ENCODE results near the gene ZSWIM6. TPM values are rescaled to one million over a fixed set of nuclear protein-coding genes. Genes with fewer than 3 reads are reported as not detected.

ZSWIM6 gene
- total and polyA plus RNA-seq, 4 donors = 5.9 to 21.6 (median 13.3) TPM

DNA sequence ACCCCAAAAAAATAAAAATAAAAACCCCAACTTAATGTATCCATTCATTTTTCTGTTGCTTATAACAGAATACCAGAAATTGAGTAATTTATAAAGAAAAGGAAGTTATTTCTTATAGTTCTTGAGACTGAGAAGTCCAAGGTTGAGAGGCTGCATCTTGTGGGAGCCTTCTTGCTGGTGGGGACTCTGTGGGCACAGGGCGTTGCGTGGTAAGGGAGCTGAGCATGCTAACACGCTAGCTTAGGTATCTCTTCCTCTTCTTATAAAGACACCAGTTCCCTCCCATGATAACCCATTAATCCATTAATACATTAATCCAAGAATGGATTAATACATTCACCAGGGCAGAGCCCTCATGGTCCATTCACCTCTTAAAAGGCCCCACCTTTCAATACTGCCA is 150.9 kb downstream of the ZSWIM6 start:
- Histone ChIP-seq H3K4me3 (no peak overlapping the region), H3K27ac (ENCODE audit: low read depth in 1 of 2, low read length in 1 of 2) (no peak overlapping the region), H3K9ac (ENCODE audit: insufficient read depth in 1 of 2, low read length in 2 of 2) (no peak overlapping the region), H3K36me3 (ENCODE audit: control insufficient read depth in 4 of 4, insufficient read depth in 4 of 4, low read length in 4 of 4) (peaks cover 0 to 9% (median 4%) of the 10 kb centered on the region in 4 donors), H3K27me3 (ENCODE audit: control insufficient read depth in 3 of 3, insufficient read depth in 3 of 3, low read length in 2 of 3) (no peaks in the 10 kb centered on the region), H3K9me3 (ENCODE audit: control insufficient read depth in 4 of 4, insufficient read depth in 3 of 4, low read length in 3 of 4) (no peaks in the 10 kb centered on the region), H3K4me1 (ENCODE audit: control insufficient read depth in 5 of 5, insufficient read depth in 5 of 5, low read length in 5 of 5) (peaks cover 0 to 3% (median 0%) of the 10 kb centered on the region in 5 donors)
- 88 to 90% methylated on average over 3 of the region's 3 CpGs for WGBS, 2 donors
- ATAC-seq (ENCODE audit: insufficient read depth, low FRiP score) (no peak), DNase-seq (no peak)
- TF ChIP-seq, protein P1, sequence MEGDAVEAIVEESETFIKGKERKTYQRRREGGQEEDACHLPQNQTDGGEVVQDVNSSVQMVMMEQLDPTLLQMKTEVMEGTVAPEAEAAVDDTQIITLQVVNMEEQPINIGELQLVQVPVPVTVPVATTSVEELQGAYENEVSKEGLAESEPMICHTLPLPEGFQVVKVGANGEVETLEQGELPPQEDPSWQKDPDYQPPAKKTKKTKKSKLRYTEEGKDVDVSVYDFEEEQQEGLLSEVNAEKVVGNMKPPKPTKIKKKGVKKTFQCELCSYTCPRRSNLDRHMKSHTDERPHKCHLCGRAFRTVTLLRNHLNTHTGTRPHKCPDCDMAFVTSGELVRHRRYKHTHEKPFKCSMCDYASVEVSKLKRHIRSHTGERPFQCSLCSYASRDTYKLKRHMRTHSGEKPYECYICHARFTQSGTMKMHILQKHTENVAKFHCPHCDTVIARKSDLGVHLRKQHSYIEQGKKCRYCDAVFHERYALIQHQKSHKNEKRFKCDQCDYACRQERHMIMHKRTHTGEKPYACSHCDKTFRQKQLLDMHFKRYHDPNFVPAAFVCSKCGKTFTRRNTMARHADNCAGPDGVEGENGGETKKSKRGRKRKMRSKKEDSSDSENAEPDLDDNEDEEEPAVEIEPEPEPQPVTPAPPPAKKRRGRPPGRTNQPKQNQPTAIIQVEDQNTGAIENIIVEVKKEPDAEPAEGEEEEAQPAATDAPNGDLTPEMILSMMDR (IDR thresholded peaks at IDR 0.05; ENCODE audit: control extremely low read depth, extremely low read depth) = no peak

DNA sequence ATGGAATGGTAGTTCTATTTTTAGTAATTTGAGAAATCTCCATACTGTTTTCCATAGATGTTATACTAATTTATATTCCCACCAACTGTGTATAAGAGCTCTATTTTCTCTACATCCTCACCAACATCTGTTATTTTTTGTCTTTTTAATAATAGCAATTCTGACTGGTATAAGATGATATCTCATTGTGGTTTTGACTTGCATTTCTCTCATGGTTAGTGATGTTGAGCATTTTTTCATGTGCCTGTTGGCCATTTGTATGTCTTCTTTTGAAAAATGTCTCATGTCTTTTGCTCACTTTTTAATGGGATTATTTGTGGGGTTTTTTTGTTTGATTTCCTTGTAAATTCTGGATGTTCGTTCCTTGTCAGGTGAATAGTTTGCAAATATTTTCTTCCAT is 154.4 kb downstream of the ZSWIM6 start:
- no peak for ATAC-seq (ENCODE audit: insufficient read depth, low FRiP score)

DNA sequence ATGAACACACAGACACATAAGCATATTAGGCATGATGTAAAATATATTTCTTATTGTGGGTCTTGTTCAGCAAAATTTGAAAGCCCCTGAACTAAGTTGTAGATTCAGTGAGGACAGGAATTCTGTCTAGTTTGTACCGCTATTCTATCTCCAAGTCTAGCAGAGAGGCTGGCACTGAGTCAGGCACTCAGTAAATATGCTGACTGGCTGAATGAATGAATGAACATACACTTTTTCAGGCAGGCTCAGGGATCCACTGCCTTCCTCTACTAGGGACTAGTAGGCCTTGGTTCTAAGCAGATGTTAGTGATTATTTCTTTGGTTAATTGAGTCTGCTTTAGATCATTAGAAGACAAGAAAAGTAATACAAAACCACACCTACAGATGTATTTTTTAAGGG is 157.5 kb downstream of the ZSWIM6 start:
- DNase-seq (no peak), ATAC-seq (ENCODE audit: insufficient read depth, low FRiP score) (no peak)
- Histone ChIP-seq H3K9me3 (ENCODE audit: control insufficient read depth in 4 of 4, insufficient read depth in 3 of 4, low read length in 3 of 4) (no peaks in the 10 kb centered on the region), H3K36me3 (ENCODE audit: control insufficient read depth in 4 of 4, insufficient read depth in 4 of 4, low read length in 4 of 4) (peaks cover 0 to 7% (median 3%) of the 10 kb centered on the region in 4 donors), H3K4me3 (no peak overlapping the region), H3K4me1 (ENCODE audit: control insufficient read depth in 5 of 5, insufficient read depth in 5 of 5, low read length in 5 of 5) (peaks cover 0 to 2% (median 0%) of the 10 kb centered on the region in 5 donors), H3K9ac (ENCODE audit: insufficient read depth in 1 of 2, low read length in 2 of 2) (no peak overlapping the region), H3K27ac (ENCODE audit: low read depth in 1 of 2, low read length in 1 of 2) (no peak overlapping the region), H3K27me3 (ENCODE audit: control insufficient read depth in 3 of 3, insufficient read depth in 3 of 3, low read length in 2 of 3) (no peaks in the 10 kb centered on the region)
- 94 to 96% methylated on average over 1 of the region's 1 CpG for WGBS, 2 donors
- TF ChIP-seq, protein P1 (IDR thresholded peaks at IDR 0.05; ENCODE audit: control extremely low read depth, extremely low read depth) = no peak

More for the DNA sequence above, 154.4 kb downstream of the ZSWIM6 start:
- DNase-seq = no peak
- Histone ChIP-seq H3K9ac (ENCODE audit: insufficient read depth in 1 of 2, low read length in 2 of 2) (no peak overlapping the region), H3K4me3 (no peak overlapping the region), H3K4me1 (ENCODE audit: control insufficient read depth in 5 of 5, insufficient read depth in 5 of 5, low read length in 5 of 5) (no peaks in the 10 kb centered on the region), H3K9me3 (ENCODE audit: control insufficient read depth in 4 of 4, insufficient read depth in 3 of 4, low read length in 3 of 4) (no peaks in the 10 kb centered on the region), H3K27me3 (ENCODE audit: control insufficient read depth in 3 of 3, insufficient read depth in 3 of 3, low read length in 2 of 3) (no peaks in the 10 kb centered on the region), H3K36me3 (ENCODE audit: control insufficient read depth in 4 of 4, insufficient read depth in 4 of 4, low read length in 4 of 4) (peaks cover 0 to 6% (median 3%) of the 10 kb centered on the region in 4 donors), H3K27ac (ENCODE audit: low read depth in 1 of 2, low read length in 1 of 2) (no peak overlapping the region)
- WGBS, 2 donors = 97% methylated on average over 1 of the region's 1 CpG
- TF ChIP-seq, protein P1 (IDR thresholded peaks at IDR 0.05; ENCODE audit: control extremely low read depth, extremely low read depth) = no peak

DNA sequence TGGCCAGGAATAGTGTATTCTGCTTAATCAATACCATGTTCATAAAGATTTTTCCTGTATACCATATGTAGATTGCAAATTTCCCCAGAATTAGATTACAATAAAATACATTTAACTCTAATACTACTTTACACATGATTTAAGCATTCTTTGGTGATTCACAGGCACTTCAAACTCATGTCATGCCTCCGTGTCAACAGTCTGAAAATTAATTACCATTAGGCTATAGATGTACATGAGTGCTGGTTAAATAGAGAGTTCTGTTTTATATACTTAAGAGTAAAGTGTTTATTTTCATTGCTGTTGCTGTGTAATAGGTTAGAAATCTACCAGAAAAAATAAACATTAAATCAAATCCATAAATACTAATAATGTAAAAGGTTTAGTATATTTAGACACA is 159.8 kb downstream of the ZSWIM6 start:
- 74 to 84% methylated on average over 1 of the region's 1 CpG for WGBS, 2 donors
- Histone ChIP-seq H3K27ac (ENCODE audit: low read depth in 1 of 2, low read length in 1 of 2) (no peak overlapping the region), H3K4me3 (no peak overlapping the region), H3K9me3 (ENCODE audit: control insufficient read depth in 4 of 4, insufficient read depth in 3 of 4, low read length in 3 of 4) (no peaks in the 10 kb centered on the region), H3K9ac (ENCODE audit: insufficient read depth in 1 of 2, low read length in 2 of 2) (no peak overlapping the region), H3K27me3 (ENCODE audit: control insufficient read depth in 3 of 3, insufficient read depth in 3 of 3, low read length in 2 of 3) (no peaks in the 10 kb centered on the region), H3K36me3 (ENCODE audit: control insufficient read depth in 4 of 4, insufficient read depth in 4 of 4, low read length in 4 of 4) (peaks cover 0 to 12% (median 5%) of the 10 kb centered on the region in 4 donors), H3K4me1 (ENCODE audit: control insufficient read depth in 5 of 5, insufficient read depth in 5 of 5, low read length in 5 of 5) (peaks cover 0 to 7% (median 0%) of the 10 kb centered on the region in 5 donors)
- no peak for ATAC-seq (ENCODE audit: insufficient read depth, low FRiP score)
- no peak for DNase-seq
- TF ChIP-seq, protein P1 (IDR thresholded peaks at IDR 0.05; ENCODE audit: control extremely low read depth, extremely low read depth) = no peak

Data from lung (tissue), 12 donors.